GM12892 (cell line): ENCODE data around the gene CCDC27.

Experiments
- POLR2A ChIP-seq: IDR thresholded peaks from 2 replicates; pipeline ENCODE4 v1.6.1; 2011; ENCODE audit warnings: low read depth, low read length, control low read depth
- POLR2AphosphoS5 ChIP-seq: IDR thresholded peaks from 2 replicates; pipeline ENCODE4 v1.6.1; 2011; ENCODE audit warnings: low read depth, low read length, control low read depth
- TAF1 ChIP-seq: IDR thresholded peaks from 2 replicates; pipeline ENCODE4 v1.6.1; 2011; ENCODE audit warnings: low read depth, mild to moderate bottlenecking, control low read depth, low read length, borderline replicate concordance

GRCh38 chr1:3711381-3711779, 40.9 kb upstream of the CCDC27 start:
- TF ChIP-seq POLR2A (no peak), POLR2AphosphoS5 (no peak), TAF1 (no peak)
